Activated T-cell treated with anti-CD3 and anti-CD28 coated beads for 4 hours (primary cell): Measurements from ENCODE around the gene RIIAD1.
"Not testable (repeated sequence)": the region's sequence is repeated elsewhere in the genome, so short reads cannot be mapped to it uniquely, and the experiment has no call there.

Experiments used
- DNase-seq: peaks from one replicate; pipeline ENCODE4 v3.0.0-alpha.2; 2020

The RIIAD1 gene, protein sequence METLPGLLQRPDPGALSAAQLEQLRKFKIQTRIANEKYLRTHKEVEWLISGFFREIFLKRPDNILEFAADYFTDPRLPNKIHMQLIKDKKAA

GRCh38 chr1:151720974-151721787, at the start of gene RIIAD1:
TSS of gene RIIAD1 (plus strand) at chr1:151721522. CDS start at chr1:151721537, 15 bp downstream.
- peak; percentile 15 for DNase-seq

- DNase-seq = no peak
Observed at GRCh38 chr1:151673407-151673806, 47.9 kb upstream of the RIIAD1 start.

DNA sequence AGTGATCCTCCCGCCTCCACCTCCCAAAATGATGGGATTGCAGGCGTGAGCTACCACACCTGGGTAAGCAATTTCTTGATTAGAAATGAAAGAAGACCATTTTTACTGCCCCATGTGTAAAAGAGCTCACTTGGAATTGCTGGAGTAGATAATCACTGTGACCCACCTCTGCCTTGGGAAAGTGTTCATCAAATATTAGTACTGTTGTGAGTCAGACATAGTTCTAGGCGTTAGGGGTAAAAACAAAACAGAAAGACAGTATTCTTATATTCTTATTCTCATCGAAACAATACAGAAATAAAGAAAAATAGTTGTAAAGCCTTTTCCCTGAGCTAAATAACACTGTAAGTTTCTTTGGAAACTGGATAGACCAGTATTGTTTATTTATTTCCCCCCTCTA, 40.9 kb upstream of the RIIAD1 start:
- DNase-seq = no peak

DNA sequence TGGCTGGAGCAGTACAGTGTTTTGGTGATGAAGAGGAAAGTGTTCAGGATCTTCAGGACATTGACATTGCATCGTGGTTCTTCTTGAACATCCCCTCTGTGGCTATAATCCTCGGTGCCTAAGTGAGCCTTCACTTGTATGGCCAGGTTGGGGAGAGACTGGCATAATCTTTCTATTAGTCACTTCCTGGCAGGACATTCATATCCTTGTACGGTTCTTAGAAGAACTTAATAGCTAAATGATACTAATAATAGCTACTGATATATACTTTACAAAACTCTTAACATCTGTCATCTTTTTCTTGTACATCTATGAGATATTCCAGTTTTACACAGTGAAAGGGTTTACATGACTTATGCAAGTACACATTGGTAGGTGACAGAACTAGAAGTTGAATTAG, 40.5 kb upstream of the RIIAD1 start:
- DNase-seq = no peak

GRCh38 chr1:151681923-151682322, 39.4 kb upstream of the RIIAD1 start:
- DNase-seq = no peak

DNA sequence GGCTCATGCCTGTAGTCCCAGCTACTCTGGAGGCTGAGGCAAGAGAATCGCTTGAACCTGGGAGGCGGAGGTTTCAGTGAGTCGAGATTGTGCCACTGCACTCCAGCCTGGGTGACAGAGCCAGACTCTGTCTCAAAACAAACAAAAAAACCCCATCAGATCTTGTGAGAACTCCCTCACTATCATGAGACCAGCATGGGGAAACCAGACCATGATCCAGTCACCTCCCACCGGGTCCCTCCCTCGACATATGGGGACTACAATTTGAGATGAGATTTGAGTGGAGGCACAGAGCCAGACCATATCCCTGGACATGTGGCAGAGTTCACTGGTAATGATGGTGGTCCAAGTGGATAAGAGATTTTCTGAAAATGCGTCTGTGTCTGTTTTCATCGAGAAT, 38.4 kb upstream of the RIIAD1 start:
- not testable (repeated sequence) for DNase-seq

DNA sequence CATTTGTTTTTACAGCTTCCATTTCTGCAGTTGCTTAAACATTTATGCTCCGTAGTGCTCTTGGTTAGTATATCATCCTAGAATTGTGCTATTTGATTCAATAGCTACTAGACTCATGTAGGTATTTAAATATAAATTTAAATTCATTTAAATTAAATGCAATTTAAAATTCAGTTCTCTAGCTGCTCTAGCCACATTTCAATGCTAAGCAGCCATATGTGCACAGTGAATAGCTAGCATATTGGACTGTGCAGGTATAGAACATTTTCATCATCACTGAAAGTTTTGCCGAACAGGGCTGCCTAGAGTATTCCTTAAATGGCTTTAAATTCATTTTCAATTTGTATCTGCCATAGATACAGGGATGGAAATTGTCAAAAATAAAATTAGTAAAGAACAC, 37.2 kb upstream of the RIIAD1 start:
- DNase-seq = no peak

DNA sequence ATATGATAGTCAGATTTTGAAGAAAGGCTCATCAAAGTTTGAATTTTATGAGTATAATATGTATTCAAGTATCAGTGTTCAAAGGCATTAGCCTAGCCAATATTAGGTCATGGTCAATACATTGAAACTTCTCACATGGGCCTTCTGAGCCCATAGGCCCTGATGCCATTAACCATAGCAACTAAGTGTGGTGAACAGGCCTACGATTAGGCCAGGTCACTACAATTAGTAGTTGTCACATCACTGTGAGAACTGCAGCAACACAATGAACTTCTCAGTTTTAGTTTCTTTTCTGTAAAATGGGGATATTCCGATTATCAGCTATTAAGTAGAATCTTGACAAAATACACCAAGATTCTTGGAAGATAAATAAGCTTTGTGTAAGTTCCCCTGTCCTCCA, 34.8 kb upstream of the RIIAD1 start:
- no peak for DNase-seq

GRCh38 chr1:151689494-151689893, 31.8 kb upstream of the RIIAD1 start:
- no peak for DNase-seq

- DNase-seq = no peak
Observed at GRCh38 chr1:151692226-151692625, 29.1 kb upstream of the RIIAD1 start.

DNA sequence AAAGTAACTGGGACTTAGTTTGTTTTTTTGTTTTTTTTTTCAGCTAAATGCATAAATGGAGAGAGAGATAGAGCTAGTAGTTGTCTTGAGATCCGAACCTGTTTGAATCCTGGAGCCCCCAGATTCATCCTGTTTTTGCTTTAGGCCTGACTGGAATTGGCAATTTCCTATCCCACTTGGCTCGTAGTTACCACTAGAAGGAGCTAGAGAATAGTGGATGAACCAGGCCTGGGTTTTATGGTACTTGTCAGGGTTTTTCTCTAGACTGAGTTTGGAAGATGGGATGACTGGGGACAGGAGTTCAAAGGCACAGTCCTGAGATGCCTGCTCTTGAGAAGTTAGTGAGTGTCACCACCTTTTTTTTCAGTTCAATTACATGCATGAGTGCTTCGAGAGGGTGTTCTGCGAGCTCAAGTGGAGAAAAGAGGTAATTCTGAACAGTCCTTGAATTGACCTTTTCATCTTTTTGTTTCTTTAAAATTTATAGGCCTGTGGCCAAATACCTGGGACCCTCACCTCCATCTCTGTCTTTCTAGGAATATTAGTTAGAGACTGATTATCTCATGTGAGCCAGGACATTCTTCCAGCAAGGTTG, 28.2 kb upstream of the RIIAD1 start:
- DNase-seq = no peak

DNA sequence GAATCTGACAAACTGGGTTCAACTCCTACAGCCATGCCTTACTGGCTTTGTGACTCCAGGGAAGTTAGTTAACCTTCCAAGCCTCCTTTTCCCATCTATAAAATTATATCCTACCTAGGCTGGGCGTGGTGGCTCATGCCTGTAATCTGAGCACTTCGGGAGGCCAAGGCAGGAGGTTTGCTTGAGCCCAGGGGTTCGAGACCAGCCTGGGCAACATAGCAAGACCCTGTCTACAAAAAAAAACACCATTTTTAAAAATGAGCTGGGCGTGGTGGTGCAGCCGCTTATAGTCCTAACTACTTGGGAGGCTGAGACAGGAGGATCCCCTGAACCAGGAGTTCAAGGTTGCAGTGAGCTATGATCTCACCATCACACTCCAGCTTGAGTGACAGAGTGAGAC, 19.8 kb upstream of the RIIAD1 start:
- DNase-seq = no peak

DNA sequence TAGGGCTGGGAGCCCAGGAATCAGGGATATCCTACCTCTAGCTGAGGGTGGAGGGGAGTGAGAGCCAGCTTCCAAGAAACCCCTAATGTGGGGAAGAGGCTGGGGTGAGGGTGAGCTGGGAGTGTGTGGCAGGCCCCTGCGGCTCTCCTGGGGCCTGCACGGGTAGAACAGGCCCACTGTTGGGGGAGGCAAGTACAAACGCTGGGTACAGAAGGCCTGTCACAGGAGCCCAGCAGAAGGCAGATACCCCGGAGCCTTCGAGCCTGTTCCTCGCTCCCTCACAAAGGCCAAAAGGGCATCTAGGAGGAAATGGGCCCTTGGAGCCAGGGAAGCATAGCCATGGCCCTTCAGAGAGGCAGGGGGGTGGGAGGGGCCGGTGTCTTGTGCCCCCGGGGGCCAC, 18.4 kb upstream of the RIIAD1 start:
- DNase-seq = no peak

DNA sequence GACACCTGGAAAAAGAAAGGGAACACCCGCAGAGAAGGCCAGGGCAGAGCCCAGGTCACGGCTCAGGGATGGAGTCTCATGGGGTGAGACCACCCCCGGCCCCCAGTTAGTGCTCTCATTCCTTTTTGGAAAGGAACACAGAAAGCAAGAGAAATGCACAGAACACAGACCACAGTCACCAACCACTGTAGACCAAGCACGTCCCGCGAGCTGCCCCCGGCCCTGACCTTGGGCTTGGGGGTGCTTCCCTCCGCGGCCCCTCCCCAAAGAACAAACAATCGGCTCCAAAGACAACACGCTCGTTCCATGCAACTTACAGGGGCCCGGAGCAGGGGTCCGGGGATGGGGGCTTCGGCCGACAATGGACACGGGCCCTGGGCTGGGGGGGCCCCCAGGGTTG, 17.5 kb upstream of the RIIAD1 start:
- DNase-seq = no peak

DNA sequence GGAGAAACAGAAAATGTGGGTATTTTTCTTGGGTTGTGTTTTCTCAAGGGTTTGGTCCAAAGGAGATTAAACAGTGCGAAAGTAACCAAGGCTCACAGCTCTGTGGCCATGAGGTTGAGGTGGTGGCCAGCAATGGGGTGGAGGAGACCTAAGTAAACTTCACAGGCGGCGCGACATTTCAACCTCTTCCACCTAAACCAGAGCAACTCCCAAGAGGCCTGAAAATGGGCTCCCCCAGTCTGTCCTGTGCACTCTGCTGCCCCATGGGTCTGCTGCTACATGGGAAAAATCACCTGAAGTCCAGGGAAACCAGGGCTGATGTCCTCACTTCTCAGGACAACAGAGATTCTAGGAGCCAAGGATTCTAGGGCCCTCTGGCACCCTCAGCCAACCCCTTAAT, 17.1 kb upstream of the RIIAD1 start:
- DNase-seq = no peak

GRCh38 chr1:151705146-151705545, 16.2 kb upstream of the RIIAD1 start:
- no peak for DNase-seq

- DNase-seq = no peak
Observed at GRCh38 chr1:151705753-151706463, 15.4 kb upstream of the RIIAD1 start.

- DNase-seq = no peak
Observed at GRCh38 chr1:151706464-151707415, 14.6 kb upstream of the RIIAD1 start.

- DNase-seq = no peak
Observed at GRCh38 chr1:151707541-151708065, 13.7 kb upstream of the RIIAD1 start.

DNA sequence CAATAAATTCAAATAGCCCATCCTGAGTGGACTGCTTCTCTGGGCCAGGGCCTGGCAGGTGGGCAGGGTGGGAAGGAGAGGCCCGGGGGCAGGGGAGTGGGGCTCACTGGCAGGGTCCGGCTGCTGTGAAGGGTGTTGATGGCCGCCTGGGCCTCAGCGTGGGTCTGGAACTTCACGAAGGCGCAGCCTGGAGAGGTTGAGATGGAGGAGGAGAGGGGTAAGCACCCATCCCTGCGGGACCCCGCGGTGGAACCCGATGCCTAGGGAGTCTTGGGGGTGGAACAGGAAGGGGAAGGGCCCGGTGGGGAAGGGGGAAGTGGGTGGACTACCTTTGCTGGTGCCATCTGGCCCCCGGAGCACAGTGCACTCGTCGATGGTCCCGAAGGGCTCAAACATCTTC, 12.4 kb upstream of the RIIAD1 start:
- no peak for DNase-seq

DNA sequence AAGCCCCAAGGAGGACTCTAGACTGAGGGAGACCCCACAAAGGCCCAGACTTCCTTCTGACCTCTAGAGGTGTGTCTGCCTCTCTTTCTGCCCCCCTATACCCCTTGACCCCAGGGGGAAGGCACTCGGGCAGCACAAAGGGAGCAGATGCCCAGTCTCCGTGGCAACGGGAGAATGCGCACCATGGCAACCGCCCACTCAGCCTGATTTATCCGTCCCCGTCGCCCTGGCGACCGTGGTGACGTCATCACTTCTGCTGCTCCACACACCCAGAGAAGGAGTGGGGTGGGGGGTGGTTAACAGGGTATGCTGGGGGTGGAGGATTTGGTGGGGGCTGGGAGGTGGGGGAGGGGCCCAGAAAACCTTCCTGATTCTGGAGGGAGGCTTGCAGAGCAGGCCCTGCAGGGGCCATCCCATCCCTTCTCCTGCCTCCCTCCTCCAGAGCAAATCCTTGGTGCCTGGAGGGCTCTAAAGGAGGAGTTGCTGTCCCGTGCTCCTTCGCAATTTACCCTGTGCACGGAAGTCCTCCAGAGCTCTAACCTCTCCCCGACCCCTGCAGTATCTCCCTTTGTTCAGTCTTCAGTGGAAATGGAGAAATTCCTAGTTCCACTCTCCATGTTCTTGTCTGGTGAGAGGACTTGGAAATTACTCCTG, 11.0 kb upstream of the RIIAD1 start:
- peak; percentile 21 for DNase-seq
